HG03575 (cell line): ENCODE measurements around the gene FRMD3.
"Not testable (repeated sequence)": the region's sequence is repeated elsewhere in the genome, so short reads cannot be mapped to it uniquely, and the experiment has no call there.

ENCODE experiments used
- ATAC-seq: cut with Tn5 transposase; IDR thresholded peaks from one replicate; pipeline ENCODE4 v1.9.1; 2021; ENCODE audit not compliant: unreplicated experiment, insufficient number of reproducible peaks, low FRiP score; ENCODE audit errors: extremely low read depth

The FRMD3 gene

GRCh38 chr9:83359039-83359438 is 179.2 kb downstream of the FRMD3 start:
- no peak for ATAC-seq

- not testable (repeated sequence) for ATAC-seq
Measured at GRCh38 chr9:83358493-83358892, 179.7 kb downstream of the FRMD3 start.

- no peak for ATAC-seq
Measured at GRCh38 chr9:83355729-83356151, 182.5 kb downstream of the FRMD3 start.

GRCh38 chr9:83355024-83355444 is 183.2 kb downstream of the FRMD3 start:
- ATAC-seq: no peak

GRCh38 chr9:83349031-83349430 is 189.2 kb downstream of the FRMD3 start:
- no peak for ATAC-seq

GRCh38 chr9:83346655-83347420 is 191.4 kb downstream of the FRMD3 start:
- no peak for ATAC-seq

GRCh38 chr9:83343366-83343999 is 194.7 kb downstream of the FRMD3 start:
- ATAC-seq: no peak

- no peak for ATAC-seq
Measured at GRCh38 chr9:83342731-83343130, 195.5 kb downstream of the FRMD3 start.

GRCh38 chr9:83342006-83342405 is 196.2 kb downstream of the FRMD3 start:
- no peak for ATAC-seq

- no peak for ATAC-seq
Measured at GRCh38 chr9:83340451-83340850, 197.8 kb downstream of the FRMD3 start.

- no peak for ATAC-seq
Measured at GRCh38 chr9:83339435-83339834, 198.8 kb downstream of the FRMD3 start.

- no peak for ATAC-seq
Measured at GRCh38 chr9:83336706-83337105, 201.5 kb downstream of the FRMD3 start.

GRCh38 chr9:83334320-83334719 is 203.9 kb downstream of the FRMD3 start:
- no peak for ATAC-seq

GRCh38 chr9:83330207-83331196 is 207.7 kb downstream of the FRMD3 start:
- no peak for ATAC-seq

- no peak for ATAC-seq
Measured at GRCh38 chr9:83327750-83328622, 210.2 kb downstream of the FRMD3 start.

GRCh38 chr9:83327323-83327722 is 210.9 kb downstream of the FRMD3 start:
- no peak for ATAC-seq

- no peak for ATAC-seq
Measured at GRCh38 chr9:83323148-83323547, 215.1 kb downstream of the FRMD3 start.

- no peak for ATAC-seq
Measured at GRCh38 chr9:83322438-83322837, 215.8 kb downstream of the FRMD3 start.

GRCh38 chr9:83317244-83317643 is 221.0 kb downstream of the FRMD3 start:
- no peak for ATAC-seq
